HAP-1 (cell line): ENCODE measurements around the gene HMGCL.
"Not testable (repeated sequence)": the region's sequence is repeated elsewhere in the genome, so short reads cannot be mapped to it uniquely, and the experiment has no call there.

Experiments used
- DNase-seq, 2 experiments: peaks; one replicate each; pipeline ENCODE4 v3.0.0-alpha.2; 2016 to 2020; ENCODE audit warnings: low spot score in 2 of 2
- H3K27me3 ChIP-seq: fragments of 250-450 bp; sonication (Bioruptor Pico); 2 replicates; pipeline ENCODE4 v1.5.1; 2020; ENCODE audit warnings: low read depth, mild to moderate bottlenecking, moderate library complexity
- H3K36me3 ChIP-seq: fragments of 250-450 bp; sonication (Bioruptor Pico); replicated peaks from 2 replicates; pipeline ENCODE4 v1.5.1; 2020; ENCODE audit warnings: mild to moderate bottlenecking
- H3K4me1 ChIP-seq: fragments of 250-450 bp; sonication (Bioruptor Pico); 2 replicates; pipeline ENCODE4 v1.5.1; 2020; ENCODE audit warnings: mild to moderate bottlenecking
- H3K4me3 ChIP-seq: fragments of 250-450 bp; sonication (Bioruptor Pico); 2 replicates; pipeline ENCODE4 v1.5.1; 2020; ENCODE audit warnings: mild to moderate bottlenecking, moderate library complexity
- H3K9me3 ChIP-seq: fragments of 250-450 bp; sonication (Bioruptor Pico); 2 replicates; pipeline ENCODE4 v1.5.1; 2020; ENCODE audit warnings: mild to moderate bottlenecking, moderate library complexity
- in situ Hi-C: fragments of 300-500 bp; cut with MboI; formaldehyde crosslinking; loops from 3 replicates; pipeline ENCODE4 v1.14.3; 2020; ENCODE audit warnings: low sequenced_read_pairs, inconsistent platforms, mixed read lengths

Gene HMGCL

DNA sequence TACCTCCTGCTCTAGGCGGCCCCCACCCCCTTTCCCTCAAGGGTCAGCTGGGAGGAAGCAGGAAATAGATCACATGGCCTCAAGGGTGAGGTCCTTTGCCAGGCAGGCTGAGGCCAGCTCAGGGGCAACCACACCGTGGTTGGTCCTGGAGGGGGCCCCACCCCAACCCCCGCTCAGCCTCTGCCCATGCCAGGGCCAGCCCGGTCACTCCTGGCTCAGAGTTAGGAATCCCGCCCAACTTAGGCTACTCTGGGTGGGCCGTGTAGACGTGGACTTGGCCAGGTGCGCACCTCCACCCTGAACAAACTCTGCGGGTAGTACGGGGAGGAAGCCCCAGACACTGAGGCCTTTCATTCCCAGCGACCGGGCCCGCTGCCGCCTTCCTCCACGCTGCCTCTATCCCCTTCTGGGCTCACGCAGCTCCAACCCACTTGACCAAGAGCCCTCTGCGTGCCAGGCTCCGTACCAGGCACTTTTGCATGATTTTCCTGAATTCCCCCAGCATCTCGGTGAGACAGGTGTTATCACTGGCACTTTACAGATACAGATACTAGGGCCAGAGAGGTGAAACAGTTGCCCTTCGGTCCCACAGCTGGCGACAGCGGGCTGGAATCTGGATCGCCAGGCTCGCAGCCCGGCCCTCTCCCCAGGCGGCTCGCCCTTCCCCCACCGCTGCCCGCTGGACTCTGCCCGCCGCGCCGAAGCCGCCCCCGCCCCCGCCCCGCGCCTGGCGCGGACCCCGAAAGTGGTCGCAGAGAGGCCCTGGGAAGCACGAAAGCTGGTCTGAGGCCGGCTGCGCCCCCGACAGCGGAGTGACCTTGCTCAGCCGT lies 25.4 kb downstream of the HMGCL start:
- Histone ChIP-seq H3K9me3 (no peaks in the 10 kb centered on the region), H3K27me3 (no peaks in the 10 kb centered on the region), H3K36me3 (peaks cover 14% of the 10 kb centered on the region), H3K4me3 (peak overlapping the region; percentile 88), H3K4me1 (peaks cover 8% of the 10 kb centered on the region; the same call in 1 of the 2 replicates)
- DNase-seq = peak in 1 of 2 experiments; percentile 56
- in situ Hi-C loops = no loop called here

DNA sequence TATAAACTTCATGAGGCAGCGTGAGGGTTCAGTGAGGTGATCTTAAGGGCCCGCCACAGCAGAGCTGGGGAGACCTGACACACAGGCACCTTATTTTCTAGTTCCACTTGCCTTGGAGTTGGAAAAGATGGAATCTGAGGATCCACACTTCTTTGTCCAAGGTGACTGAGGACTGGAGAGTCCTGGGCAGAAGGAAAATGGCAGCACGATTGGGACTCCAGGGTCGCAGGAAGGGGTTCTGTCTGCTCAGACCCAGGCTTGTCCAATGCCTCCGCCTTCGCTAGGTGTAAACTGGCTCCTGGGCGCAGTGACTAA lies 26.0 kb downstream of the HMGCL start:
- H3K9me3 ChIP-seq = no peaks in the 10 kb centered on the region
- no peak for DNase-seq
- H3K36me3 ChIP-seq = peaks cover 18% of the 10 kb centered on the region
- H3K4me1 ChIP-seq = peaks cover 8% of the 10 kb centered on the region; the same call in 1 of the 2 replicates
- in situ Hi-C loops = no loop called here
- H3K27me3 ChIP-seq = no peaks in the 10 kb centered on the region
- H3K4me3 ChIP-seq = peak overlapping the region; percentile 88; the same call in 1 of the 2 replicates

DNA sequence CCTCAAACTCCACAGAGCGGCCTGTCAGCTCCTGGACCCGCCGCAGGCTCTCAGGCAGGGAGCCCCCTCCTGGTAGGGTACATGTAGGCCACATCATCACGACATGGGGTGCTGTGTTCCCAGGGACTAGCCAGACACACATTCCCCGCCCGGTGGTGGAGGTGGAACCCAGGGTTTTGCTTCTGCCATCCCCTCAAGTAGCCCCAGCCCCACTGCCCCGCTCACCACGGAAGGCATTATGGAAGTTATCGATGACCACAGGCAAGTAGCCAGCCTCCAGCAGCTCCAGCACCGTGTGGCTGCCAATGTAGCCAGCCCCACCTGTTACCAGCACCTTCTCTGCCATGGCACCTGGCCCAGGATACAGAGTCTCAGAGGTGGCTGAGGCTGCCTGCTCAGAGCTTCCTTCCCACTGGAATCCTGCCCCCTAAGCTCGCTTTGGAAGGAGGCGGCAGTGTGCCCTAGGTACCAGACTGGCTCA lies 26.5 kb downstream of the HMGCL start:
- Histone ChIP-seq H3K9me3 (no peaks in the 10 kb centered on the region), H3K4me3 (no peak overlapping the region)
- in situ Hi-C loops = no loop called here

DNA sequence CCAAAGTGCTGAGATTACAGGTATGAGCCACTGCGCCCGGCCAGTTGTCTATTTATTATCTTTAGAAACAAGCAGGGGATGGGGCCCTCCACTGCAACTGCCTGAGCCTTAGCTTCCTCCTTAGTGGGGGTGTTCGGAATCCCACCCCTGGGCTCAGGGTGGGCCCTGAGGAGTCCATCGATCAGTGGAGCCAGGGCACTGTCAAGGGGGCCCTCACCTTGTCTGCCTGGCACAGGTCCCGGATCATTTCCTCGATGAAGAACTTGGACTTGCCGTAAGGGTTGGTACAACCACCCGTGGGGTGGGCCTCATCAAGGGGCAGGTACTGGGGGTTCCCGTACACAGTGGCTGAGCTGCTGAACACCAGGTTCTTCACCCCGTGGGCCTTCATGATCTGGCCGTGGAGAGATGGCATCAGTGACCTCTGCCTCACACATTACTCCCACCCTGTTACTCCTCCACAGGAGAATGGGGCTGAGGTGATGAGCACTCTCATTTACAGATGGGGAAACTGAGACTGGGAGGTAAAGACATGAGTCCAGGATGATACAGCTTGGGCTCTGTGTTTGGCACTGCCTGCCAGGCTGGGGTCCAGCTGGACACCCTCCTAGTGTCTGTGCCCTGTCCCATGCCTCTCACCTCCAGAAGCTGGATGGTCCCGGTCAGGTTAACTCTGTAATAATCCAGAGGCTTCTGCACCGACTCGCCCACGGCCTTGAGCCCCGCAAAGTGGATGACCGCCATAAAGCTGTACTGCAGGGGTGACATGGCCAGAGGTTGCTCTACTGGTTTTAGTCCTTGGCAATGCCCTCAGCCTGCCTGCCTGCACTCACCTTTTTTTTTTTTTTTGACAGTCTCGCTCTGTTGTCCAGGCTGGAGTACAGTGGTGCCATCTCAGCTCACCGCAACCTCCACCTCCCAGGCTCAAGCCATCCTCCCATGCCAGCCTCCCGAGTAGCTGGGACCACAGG lies 27.5 kb downstream of the HMGCL start:
- no peak for DNase-seq
- Histone ChIP-seq H3K4me1 (peaks cover 8% of the 10 kb centered on the region; the same call in 1 of the 2 replicates), H3K4me3 (no peak overlapping the region), H3K36me3 (peaks cover 28% of the 10 kb centered on the region), H3K9me3 (no peaks in the 10 kb centered on the region), H3K27me3 (no peaks in the 10 kb centered on the region)
- in situ Hi-C loops = no loop called here

More for the DNA sequence above, 26.5 kb downstream of the HMGCL start:
- DNase-seq = no peak
- H3K27me3 ChIP-seq = no peaks in the 10 kb centered on the region
- peaks cover 18% of the 10 kb centered on the region for H3K36me3 ChIP-seq
- H3K4me1 ChIP-seq = peaks cover 8% of the 10 kb centered on the region; the same call in 1 of the 2 replicates

DNA sequence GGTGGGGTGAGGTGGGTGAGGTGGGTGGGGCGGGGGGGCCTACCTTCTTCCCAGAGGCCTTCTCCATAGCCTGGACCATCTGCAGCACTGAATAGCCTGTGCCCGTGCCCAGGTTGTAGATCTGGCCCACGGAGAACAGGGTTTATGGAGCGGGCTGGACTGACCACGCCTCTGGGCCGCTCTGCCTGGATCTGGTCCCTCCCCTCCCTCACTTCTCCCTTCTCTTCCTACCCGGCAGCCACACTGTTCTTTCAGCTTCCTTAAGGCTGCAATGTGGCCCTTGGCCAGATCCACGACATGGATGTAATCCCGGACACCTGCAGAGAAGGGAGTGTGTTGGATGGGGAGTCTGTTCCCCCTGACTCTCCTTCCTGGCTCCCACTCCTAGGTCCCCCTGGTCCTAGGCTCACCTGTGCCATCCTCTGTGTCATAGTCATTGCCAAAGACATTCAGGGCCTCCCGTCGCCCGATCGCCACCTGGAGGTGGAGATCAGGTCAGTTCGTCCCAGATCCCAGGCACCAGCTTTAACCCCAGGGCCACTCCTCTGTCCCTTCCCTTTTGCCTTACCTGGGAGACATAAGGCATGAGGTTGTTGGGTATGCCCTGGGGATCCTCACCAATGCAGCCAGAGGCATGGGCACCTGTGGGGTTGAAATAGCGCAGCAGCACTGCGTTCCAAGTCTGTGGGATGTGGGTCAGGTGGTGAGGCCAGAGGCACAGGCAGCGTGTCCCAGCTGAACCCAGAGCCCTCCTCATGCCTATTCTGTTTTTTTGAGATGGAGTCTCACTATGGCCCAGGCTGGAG lies 28.6 kb downstream of the HMGCL start:
- Histone ChIP-seq H3K36me3 (peaks cover 28% of the 10 kb centered on the region), H3K4me1 (peaks cover 11% of the 10 kb centered on the region), H3K9me3 (no peaks in the 10 kb centered on the region), H3K27me3 (no peaks in the 10 kb centered on the region), H3K4me3 (no peak overlapping the region)
- in situ Hi-C loops = no loop called here
- no peak for DNase-seq

DNA sequence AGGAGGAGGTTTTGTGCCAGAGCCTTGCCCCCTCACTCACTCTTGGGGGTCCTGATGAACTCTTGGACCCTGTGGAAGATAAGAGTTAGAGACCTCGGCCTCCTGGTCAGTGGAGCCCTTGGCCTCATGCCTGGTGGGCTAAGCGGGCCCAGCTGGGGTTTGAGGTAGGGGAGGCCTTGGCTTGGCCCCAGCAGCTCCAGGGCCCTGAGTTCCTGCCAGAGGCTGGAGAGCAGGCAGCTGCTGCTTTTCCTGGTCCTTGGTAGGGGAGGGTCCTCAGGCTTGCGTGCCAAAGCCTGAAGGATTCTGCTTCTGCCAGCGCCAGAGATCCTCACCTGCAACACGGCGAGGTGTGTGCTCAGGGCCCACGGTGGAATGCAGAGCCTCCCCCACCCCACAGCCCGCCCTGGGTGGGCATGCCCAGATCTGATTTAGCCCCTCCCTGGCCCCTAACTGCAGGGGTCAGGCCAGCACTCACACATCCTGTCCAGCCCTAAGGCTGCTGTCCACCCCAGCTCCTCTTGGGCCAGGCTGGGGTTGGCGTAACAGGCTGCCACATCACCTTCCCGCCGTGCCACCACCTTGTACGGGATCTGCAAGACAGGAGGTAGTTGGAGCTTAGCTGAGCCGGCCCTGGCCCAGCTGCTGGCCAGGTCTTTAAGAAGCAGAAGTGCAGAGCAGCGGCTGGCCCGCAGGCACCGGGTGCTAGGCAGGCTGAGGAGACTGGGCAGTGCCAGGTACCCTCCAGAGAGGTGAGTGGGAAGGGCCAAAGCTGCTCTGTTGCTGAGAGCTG lies 29.4 kb downstream of the HMGCL start:
- no peaks in the 10 kb centered on the region for H3K9me3 ChIP-seq
- no peak overlapping the region for H3K4me3 ChIP-seq
- no peaks in the 10 kb centered on the region for H3K27me3 ChIP-seq
- in situ Hi-C loops = no loop called here
- DNase-seq = no peak
- H3K4me1 ChIP-seq = peaks cover 9% of the 10 kb centered on the region
- peaks cover 28% of the 10 kb centered on the region for H3K36me3 ChIP-seq

DNA sequence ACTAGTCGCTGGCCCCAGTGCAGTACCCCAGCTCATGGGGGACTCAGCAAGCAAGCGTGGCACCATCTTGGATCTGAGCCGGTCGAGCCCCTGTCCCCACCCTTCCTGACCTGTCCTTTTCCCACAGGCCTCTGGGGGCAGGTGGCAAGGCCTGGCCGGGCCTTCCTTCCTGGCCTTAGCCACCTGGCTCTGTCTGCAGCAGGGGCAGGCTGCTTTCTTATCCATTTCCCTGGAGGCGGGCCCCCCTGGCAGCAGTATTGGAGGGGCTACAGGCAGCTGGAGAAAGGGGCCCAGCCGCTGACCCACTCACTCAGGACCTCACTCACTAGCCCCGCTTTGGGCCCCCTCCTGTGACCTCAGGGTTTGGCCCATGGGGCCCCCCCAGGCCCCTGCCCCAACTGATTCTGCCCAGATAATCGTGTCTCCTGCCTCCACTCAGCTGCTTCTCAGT lies 30.5 kb downstream of the HMGCL start:
- in situ Hi-C loops = not testable (repeated sequence)
- H3K36me3 ChIP-seq = peaks cover 28% of the 10 kb centered on the region

DNA sequence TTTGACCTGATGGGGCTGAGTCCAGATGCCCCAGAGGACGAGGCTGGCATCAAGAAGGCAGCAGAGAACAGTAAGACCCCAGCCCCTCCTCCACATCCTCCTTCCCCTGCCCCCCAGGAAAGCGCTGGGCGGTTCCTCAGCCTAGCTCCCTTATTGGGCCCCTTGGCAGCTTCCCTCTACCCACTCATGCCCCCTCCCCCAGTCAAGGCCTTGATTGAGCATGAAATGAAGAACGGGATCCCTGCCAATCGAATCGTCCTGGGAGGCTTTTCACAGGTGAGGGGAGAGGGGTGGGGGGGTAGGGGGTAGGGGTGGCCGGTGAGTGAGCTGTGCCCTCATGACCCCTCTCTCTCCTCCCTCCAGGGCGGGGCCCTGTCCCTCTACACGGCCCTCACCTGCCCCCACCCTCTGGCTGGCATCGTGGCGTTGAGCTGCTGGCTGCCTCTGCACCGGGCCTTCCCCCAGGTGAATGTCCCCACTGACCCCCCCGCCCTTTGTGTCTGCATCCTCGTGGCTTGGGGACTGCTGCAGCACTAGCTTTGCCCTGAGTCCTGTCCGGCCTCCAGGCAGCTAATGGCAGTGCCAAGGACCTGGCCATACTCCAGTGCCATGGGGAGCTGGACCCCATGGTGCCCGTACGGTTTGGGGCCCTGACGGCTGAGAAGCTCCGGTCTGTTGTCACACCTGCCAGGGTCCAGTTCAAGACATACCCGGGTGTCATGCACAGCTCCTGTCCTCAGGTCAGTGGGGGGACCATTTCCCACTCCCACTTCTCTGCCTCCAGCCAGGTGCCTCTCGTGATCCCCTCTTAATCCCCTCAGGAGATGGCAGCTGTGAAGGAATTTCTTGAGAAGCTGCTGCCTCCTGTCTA lies 31.1 kb downstream of the HMGCL start:
- in situ Hi-C loops = no loop called here
- no peak overlapping the region for H3K4me3 ChIP-seq
- H3K36me3 ChIP-seq = peaks cover 28% of the 10 kb centered on the region
- no peaks in the 10 kb centered on the region for H3K27me3 ChIP-seq
- DNase-seq = no peak
- no peaks in the 10 kb centered on the region for H3K9me3 ChIP-seq
- peaks cover 6% of the 10 kb centered on the region for H3K4me1 ChIP-seq

More for the DNA sequence above, 30.5 kb downstream of the HMGCL start:
- not testable (repeated sequence) for H3K9me3 ChIP-seq, H3K4me3 ChIP-seq, H3K27me3 ChIP-seq, DNase-seq
- peaks cover 12% of the 10 kb centered on the region for H3K4me1 ChIP-seq

DNA sequence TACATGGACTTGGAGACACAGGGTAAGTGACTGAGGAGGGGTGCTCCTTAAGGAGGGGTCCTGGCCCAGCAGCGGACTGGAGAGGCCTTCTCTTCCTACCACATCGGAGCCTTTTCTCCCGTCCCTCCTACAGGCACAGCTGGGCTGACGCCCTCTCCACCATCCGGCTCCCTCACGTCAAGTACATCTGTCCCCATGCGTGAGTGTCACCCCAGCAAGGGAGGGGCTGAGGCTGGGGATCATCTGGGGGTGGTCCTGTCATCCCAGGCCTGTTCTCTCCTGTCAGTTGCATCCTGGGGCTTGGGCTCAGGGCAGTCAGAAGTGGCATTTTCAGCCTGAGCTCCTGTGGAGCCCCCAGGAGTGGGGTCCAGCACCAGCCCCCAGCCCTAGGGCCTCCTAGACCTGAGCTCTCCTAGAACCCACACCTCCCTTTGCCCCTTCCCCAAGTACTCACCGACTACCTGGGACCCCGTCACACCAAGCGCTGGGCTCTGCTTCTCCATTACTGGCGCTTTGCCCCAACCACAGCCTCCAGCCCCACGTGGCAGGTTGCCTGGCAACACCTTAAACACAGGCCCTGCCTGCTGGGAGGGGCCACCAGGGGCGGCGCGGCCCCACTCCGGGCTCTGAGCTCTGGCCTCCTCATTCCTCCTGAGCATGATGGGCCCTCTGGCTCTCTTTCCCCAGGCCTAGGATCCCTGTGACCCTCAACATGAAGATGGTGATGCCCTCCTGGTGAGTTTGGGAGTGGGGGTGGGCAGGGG lies 32.0 kb downstream of the HMGCL start:
- Histone ChIP-seq H3K9me3 (no peaks in the 10 kb centered on the region), H3K4me3 (no peak overlapping the region), H3K4me1 (peaks cover 6% of the 10 kb centered on the region), H3K36me3 (peaks cover 28% of the 10 kb centered on the region), H3K27me3 (no peaks in the 10 kb centered on the region)
- no peak for DNase-seq
- in situ Hi-C loops = no loop called here

DNA sequence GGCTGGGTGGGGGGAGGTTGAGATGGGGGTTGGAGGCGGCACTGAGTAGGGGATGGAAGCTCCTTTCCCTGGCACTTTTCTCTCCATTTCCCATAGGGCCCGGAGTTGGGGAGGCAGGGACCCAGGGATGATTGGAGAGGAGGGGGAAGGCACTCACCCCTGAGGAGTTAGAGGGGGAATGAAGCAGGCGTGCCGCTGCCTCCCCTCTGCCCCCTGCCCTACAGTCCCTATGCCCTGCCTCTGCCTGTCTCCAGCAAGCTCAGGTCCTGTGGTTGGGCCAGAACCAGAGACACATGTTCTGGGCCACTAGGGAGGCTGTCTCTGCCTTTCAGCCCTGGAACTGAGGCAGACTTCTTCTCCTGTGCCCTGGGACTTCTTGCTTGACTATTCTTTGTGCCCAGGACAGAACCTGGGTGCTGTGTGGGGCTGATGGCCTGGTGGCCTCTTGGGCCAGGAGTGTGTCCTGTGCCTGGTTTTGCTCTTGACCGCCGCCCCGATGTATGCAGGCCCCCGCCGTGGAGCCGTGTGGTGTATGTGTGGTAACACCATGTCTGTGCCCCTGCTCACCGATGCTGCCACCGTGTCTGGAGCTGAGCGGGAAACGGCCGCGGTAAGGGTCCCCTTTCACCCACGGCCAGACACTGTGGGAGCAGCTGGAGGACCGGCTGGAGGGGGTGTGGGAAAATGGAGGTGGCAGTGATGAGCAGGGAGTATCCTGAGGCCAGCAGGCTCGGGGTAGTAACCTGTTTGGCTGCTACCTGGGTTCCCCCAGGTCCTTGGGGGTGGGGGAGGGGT lies 32.9 kb downstream of the HMGCL start:
- no peak for DNase-seq
- Histone ChIP-seq H3K4me3 (peak overlapping the region; percentile 65), H3K9me3 (no peaks in the 10 kb centered on the region), H3K4me1 (peaks cover 6% of the 10 kb centered on the region), H3K27me3 (no peaks in the 10 kb centered on the region), H3K36me3 (peaks cover 31% of the 10 kb centered on the region)
- in situ Hi-C loops = no loop called here

DNA sequence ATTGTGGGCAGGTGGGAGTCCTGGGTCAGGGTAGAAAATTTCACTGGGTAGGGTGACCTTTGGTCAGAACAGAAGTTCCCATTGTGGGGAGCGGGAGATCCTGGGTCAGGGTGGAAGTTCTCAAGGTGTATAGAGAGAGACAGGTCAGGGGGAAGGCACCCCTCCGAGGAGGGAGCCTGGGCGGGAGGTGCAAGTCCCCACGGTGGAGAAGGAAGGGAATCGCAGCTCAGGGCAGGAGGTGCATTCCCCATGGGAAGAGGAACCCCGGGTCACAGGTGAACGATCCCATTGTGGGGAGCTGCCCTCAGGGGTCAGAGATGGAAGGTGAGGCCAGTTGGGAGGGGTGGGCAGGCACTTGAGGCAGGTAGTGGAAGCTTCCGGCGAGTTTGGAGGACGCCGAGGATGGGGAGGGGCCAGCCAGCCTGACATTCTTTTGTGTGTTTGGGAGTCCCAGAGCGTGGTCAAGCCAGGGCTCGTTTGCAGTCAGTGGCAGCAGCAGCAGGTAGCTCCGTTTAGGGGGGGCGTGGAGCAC lies 33.6 kb downstream of the HMGCL start:
- Histone ChIP-seq H3K9me3 (no peaks in the 10 kb centered on the region), H3K36me3 (peaks cover 34% of the 10 kb centered on the region), H3K4me1 (peaks cover 6% of the 10 kb centered on the region), H3K4me3 (peak overlapping the region; percentile 65), H3K27me3 (no peaks in the 10 kb centered on the region)
- in situ Hi-C loops = no loop called here
- peak; percentile 39 to 74 for DNase-seq
